GM10266 (cell line): ENCODE results near the gene CMSS1.

ENCODE experiments used
- DNase-seq: peaks from one replicate; pipeline ENCODE4 v3.0.0; 2012; ENCODE audit errors: extremely low spot score
- TF ChIP-seq, protein P1 (sequence below): IDR thresholded peaks from 2 replicates; pipeline ENCODE4 v1.5.1; 2012; ENCODE audit warnings: mild to moderate bottlenecking, low read depth; ENCODE audit not compliant: control insufficient read depth, insufficient read depth; ENCODE audit errors: missing control alignments

Gene CMSS1

DNA sequence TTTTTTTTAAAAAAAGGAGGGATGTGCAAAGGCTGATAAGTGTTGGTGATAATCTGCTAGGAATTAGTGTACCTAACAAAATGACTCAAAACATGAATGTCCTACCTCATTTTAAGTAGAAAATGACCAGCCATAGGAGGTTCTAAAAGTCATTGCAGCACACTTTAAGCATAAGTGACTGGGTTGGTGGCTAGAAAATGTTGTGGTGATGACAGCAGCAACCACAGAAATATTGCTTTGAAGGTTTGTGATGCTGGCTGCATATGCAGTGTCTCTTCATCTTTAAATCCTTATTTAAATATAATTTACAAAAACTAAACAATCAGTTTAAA lies 55.2 kb downstream of the CMSS1 start:
- DNase-seq, result peak; percentile 67
- TF ChIP-seq, protein P1, sequence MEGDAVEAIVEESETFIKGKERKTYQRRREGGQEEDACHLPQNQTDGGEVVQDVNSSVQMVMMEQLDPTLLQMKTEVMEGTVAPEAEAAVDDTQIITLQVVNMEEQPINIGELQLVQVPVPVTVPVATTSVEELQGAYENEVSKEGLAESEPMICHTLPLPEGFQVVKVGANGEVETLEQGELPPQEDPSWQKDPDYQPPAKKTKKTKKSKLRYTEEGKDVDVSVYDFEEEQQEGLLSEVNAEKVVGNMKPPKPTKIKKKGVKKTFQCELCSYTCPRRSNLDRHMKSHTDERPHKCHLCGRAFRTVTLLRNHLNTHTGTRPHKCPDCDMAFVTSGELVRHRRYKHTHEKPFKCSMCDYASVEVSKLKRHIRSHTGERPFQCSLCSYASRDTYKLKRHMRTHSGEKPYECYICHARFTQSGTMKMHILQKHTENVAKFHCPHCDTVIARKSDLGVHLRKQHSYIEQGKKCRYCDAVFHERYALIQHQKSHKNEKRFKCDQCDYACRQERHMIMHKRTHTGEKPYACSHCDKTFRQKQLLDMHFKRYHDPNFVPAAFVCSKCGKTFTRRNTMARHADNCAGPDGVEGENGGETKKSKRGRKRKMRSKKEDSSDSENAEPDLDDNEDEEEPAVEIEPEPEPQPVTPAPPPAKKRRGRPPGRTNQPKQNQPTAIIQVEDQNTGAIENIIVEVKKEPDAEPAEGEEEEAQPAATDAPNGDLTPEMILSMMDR, result no peak

- no peak for DNase-seq
- TF ChIP-seq, protein P1, result no peak
These were observed 55.8 kb downstream of the CMSS1 start for GRCh38 chr3:99873269-99874102.

GRCh38 chr3:99874237-99875002 lies 56.8 kb downstream of the CMSS1 start:
- TF ChIP-seq, protein P1, result no peak
- DNase-seq, result no peak

DNA sequence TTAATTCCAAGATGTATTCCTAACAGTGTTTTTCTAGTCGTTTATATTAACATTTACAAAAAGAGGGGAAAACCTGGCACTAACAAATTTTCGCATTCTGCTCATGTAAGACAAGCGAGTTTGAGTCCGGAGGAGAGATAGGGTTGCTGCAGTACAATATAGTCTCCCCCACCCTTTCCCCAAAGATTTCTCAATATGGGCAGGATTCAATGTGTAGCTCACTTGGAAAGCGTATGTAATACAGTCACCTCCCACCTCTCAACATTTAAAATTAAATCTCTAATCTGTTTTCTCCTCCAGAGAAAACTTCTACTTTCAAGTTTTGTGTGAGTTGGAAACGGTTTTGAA lies 57.9 kb downstream of the CMSS1 start:
- no peak for DNase-seq
- TF ChIP-seq, protein P1, result no peak

- TF ChIP-seq, protein P1, result peak; percentile 13
- DNase-seq, result peak; percentile 77
These were observed 58.5 kb downstream of the CMSS1 start for GRCh38 chr3:99875929-99876841.

DNA sequence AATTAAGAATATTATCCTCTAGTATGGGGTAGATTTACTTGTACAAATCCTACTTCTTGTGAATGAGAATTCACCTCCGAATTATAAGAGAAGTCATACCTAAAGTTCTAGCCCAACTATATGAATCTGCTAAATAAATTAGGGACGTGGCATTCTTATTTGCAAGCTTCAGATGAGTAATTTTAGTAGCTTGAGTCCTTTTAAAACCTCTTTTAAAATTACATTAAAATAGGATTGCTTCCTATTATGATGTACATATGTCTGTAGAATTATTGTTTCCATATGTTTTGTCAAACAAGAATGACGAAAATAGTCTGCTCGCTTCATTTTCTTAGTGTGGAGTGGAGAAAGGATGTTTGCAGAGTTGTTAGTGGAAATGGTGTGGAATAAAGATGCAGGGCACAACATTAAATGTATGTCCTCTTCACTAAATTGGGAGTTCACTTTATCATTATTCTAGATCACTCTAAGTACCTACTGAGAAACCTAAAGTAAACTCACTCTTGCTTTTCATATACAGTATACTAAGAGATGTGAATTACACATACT lies 59.4 kb downstream of the CMSS1 start:
- no peak for DNase-seq
- TF ChIP-seq, protein P1, result no peak
